PC-9 (cell line): ENCODE results near the gene MTERF2.

Experiments
- EZH2 ChIP-seq: fragments of 200-600 bp; sonication (generic); IDR thresholded peaks from 2 replicates; pipeline ENCODE4 v1.8.0; 2017; ENCODE audit warnings: antibody characterized with exemption, low read depth
- TF ChIP-seq, protein P1 (sequence below): fragments of 200-600 bp; sonication (generic); conservative IDR thresholded peaks from 2 replicates; pipeline ENCODE4 v1.6.1; 2017; ENCODE audit warnings: mixed run types, antibody characterized with exemption, mild to moderate bottlenecking, moderate library complexity

DNA sequence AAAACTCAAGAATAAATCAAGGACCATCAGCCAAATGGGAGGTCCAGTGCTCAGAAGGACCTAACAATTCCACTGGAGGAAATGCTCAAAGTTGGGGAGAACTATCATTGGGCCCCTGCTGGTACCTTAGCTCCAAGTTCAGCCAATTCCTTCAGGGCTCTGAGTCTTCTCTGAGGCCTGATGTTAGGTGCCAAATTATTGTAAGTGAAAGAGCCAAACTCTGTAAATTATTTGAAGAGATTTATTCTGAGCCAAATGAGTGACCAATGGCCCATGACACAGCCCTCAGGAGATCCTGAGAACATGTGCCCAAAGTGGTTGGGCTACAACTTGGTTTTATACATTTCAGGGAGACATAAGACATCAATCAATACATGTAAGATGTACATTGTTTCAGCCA, 39.5 kb downstream of the MTERF2 start:
- TF ChIP-seq, protein P1, sequence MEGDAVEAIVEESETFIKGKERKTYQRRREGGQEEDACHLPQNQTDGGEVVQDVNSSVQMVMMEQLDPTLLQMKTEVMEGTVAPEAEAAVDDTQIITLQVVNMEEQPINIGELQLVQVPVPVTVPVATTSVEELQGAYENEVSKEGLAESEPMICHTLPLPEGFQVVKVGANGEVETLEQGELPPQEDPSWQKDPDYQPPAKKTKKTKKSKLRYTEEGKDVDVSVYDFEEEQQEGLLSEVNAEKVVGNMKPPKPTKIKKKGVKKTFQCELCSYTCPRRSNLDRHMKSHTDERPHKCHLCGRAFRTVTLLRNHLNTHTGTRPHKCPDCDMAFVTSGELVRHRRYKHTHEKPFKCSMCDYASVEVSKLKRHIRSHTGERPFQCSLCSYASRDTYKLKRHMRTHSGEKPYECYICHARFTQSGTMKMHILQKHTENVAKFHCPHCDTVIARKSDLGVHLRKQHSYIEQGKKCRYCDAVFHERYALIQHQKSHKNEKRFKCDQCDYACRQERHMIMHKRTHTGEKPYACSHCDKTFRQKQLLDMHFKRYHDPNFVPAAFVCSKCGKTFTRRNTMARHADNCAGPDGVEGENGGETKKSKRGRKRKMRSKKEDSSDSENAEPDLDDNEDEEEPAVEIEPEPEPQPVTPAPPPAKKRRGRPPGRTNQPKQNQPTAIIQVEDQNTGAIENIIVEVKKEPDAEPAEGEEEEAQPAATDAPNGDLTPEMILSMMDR = no peak
- TF ChIP-seq EZH2 = no peak
